BLaER1 (cell line): ENCODE data around the gene TSPYL4.

Source experiments
- H3K27ac ChIP-seq: shearing (Covaris generic); formaldehyde crosslinking; 2 replicates; pipeline ENCODE4 v1.8.1; 2022
- H3K27me3 ChIP-seq: shearing (Covaris generic); formaldehyde crosslinking; 2 replicates; pipeline ENCODE4 v1.8.1; 2022
- H3K36me3 ChIP-seq: shearing (Covaris generic); formaldehyde crosslinking; 2 replicates; pipeline ENCODE4 v1.8.1; 2022
- H3K4me1 ChIP-seq: shearing (Covaris generic); formaldehyde crosslinking; 2 replicates; pipeline ENCODE4 v1.8.1; 2022
- H3K4me2 ChIP-seq: shearing (Covaris generic); formaldehyde crosslinking; 2 replicates; pipeline ENCODE4 v1.8.1; 2022
- H3K4me3 ChIP-seq: shearing (Covaris generic); formaldehyde crosslinking; 2 replicates; pipeline ENCODE4 v1.8.1; 2022
- H3K9ac ChIP-seq: shearing (Covaris generic); formaldehyde crosslinking; 2 replicates; pipeline ENCODE4 v1.8.1; 2022
- H3K9me3 ChIP-seq: shearing (Covaris generic); formaldehyde crosslinking; 2 replicates; pipeline ENCODE4 v1.8.1; 2022
- H4K20me1 ChIP-seq: shearing (Covaris generic); formaldehyde crosslinking; 2 replicates; pipeline ENCODE4 v1.8.1; 2022
- Cebpa-rat ChIP-seq: shearing (Covaris generic); IDR thresholded peaks from 2 replicates; pipeline ENCODE4 v1.8.1; 2022

The TSPYL4 gene

GRCh38 chr6:116278481-116278829, 24.6 kb upstream of the TSPYL4 start:
- no peak for TF ChIP-seq Cebpa-rat
- Histone ChIP-seq H3K4me3 (peak overlapping the region; percentile 93), H3K27me3 (no peaks in the 10 kb centered on the region), H3K4me2 (peak overlapping the region; percentile 95), H3K4me1 (peaks cover 53% of the 10 kb centered on the region), H4K20me1 (peaks cover 57% of the 10 kb centered on the region), H3K36me3 (peaks cover 23% of the 10 kb centered on the region), H3K9ac (peak overlapping the region; percentile 97), H3K9me3 (no peaks in the 10 kb centered on the region), H3K27ac (peak overlapping the region; percentile 97)

DNA sequence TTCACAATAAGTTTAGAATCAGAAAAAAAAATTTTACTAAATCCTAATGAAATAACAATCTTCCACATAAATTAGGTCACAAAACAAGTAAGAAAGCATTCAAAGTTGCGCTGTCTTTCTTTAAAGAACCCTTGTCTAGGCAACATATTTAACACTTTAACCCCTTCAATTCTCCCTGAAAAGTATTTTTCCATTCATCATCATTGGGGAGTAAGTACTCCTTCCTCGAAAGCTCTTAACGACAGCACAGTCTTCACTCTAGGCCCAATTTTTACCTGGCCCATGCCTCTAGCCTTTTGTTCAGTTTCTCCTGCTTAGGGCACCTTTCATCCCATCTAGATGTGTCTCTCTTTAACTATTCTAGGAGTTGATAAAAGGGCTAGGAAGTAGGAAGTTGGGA, 23.2 kb upstream of the TSPYL4 start:
- Histone ChIP-seq H3K9ac (peak overlapping the region; percentile 60), H3K4me2 (peak overlapping the region; percentile 95), H3K9me3 (no peaks in the 10 kb centered on the region), H3K4me1 (peaks cover 53% of the 10 kb centered on the region), H3K27ac (peak overlapping the region; percentile 11; the same call in 1 of the 2 replicates), H3K4me3 (peak overlapping the region; percentile 93), H4K20me1 (peaks cover 69% of the 10 kb centered on the region), H3K27me3 (no peaks in the 10 kb centered on the region), H3K36me3 (peaks cover 26% of the 10 kb centered on the region)
- no peak for TF ChIP-seq Cebpa-rat

DNA sequence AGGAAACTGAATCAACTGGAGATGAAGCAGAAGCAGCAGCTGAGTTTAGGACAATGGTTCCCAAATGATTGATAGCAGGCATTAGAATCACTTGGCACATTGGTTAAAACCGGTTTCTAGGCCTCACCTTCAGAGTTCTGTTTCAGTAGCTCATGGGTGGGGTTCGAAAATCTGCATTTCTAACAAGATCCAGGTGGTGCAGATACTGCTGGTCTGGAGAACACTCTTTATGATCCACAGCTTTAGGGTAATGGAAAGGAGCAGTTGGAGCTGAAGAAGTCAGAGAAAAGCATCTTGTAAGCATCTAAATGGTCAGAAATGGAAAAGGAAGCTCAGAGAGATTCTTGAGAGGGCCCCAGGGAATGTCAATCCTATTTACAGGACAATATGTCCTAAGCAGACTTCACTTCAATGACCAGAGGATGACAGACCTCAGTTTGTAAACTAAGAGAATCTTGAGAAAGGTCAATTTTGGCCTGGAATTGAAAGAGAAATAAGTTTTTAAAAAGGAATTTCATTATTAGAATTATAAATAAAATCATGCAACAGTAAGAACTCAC, 17.4 kb upstream of the TSPYL4 start:
- Histone ChIP-seq H3K27ac (no peak overlapping the region), H4K20me1 (peaks cover 39% of the 10 kb centered on the region), H3K27me3 (no peaks in the 10 kb centered on the region), H3K4me3 (no peak overlapping the region), H3K4me2 (no peak overlapping the region), H3K9ac (no peak overlapping the region), H3K4me1 (peaks cover 23% of the 10 kb centered on the region), H3K36me3 (peaks cover 13% of the 10 kb centered on the region), H3K9me3 (no peaks in the 10 kb centered on the region)
- no peak for TF ChIP-seq Cebpa-rat

DNA sequence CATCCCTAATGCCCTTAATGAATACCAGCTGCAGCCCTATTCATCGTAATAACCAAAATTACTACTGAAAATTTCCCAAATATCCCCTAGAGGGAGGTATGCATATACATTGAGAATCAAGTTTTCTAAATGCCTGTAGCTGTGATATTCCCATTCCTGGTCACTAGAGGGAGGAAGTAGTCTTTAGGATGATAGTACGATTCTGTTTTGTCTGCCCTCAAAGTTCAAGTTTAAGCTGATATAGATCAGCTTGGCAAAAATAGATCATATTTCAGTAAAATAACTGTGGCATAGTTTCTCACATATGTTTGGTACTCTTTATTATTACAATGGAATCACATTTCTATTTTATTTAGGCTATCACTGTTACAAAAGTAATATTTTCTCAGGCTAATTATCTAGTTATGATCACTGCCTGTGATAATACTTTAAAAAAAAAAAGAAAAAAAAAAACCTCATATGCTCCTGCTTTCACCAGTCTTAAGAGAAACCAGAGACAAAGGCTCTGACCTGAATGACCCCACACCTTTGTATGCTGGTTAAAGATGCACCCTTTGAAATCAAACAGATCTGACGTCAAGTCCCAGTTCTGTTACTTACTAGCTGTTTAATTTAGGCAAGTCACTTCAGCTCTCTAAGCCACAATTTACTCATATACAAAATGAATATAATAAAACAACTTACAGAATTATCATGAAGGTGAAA, 14.9 kb upstream of the TSPYL4 start:
- peaks cover 31% of the 10 kb centered on the region for H3K36me3 ChIP-seq
- no peak overlapping the region for H3K9ac ChIP-seq

GRCh38 chr6:116267836-116268588, 14.1 kb upstream of the TSPYL4 start:
- Histone ChIP-seq H3K9ac (no peak overlapping the region), H3K27me3 (no peaks in the 10 kb centered on the region), H3K4me2 (peak overlapping the region; percentile 22; the same call in 1 of the 2 replicates), H3K4me1 (peaks cover 10% of the 10 kb centered on the region), H3K27ac (no peak overlapping the region), H3K9me3 (peaks cover 24% of the 10 kb centered on the region), H3K36me3 (peaks cover 32% of the 10 kb centered on the region), H3K4me3 (no peak overlapping the region), H4K20me1 (peaks cover 8% of the 10 kb centered on the region)
- no peak for TF ChIP-seq Cebpa-rat

More for the DNA sequence above, 14.9 kb upstream of the TSPYL4 start:
- no peak for TF ChIP-seq Cebpa-rat
- H3K4me1 ChIP-seq, result peaks cover 10% of the 10 kb centered on the region
- peaks cover 17% of the 10 kb centered on the region for H3K9me3 ChIP-seq
- H3K4me3 ChIP-seq, result no peak overlapping the region
- no peaks in the 10 kb centered on the region for H3K27me3 ChIP-seq
- peak overlapping the region; percentile 22; the same call in 1 of the 2 replicates for H3K4me2 ChIP-seq
- H4K20me1 ChIP-seq, result peaks cover 14% of the 10 kb centered on the region
- H3K27ac ChIP-seq, result no peak overlapping the region

GRCh38 chr6:116266803-116267202, 12.9 kb upstream of the TSPYL4 start:
- no peak overlapping the region for H3K9ac ChIP-seq
- no peaks in the 10 kb centered on the region; the same call in 1 of the 2 replicates for H4K20me1 ChIP-seq
- no peak for TF ChIP-seq Cebpa-rat
- peaks cover 31% of the 10 kb centered on the region for H3K9me3 ChIP-seq
- no peak overlapping the region for H3K4me2 ChIP-seq
- no peak overlapping the region for H3K4me3 ChIP-seq
- H3K4me1 ChIP-seq, result peaks cover 10% of the 10 kb centered on the region
- H3K27ac ChIP-seq, result no peak overlapping the region
- no peaks in the 10 kb centered on the region for H3K27me3 ChIP-seq
- H3K36me3 ChIP-seq, result peaks cover 34% of the 10 kb centered on the region

DNA sequence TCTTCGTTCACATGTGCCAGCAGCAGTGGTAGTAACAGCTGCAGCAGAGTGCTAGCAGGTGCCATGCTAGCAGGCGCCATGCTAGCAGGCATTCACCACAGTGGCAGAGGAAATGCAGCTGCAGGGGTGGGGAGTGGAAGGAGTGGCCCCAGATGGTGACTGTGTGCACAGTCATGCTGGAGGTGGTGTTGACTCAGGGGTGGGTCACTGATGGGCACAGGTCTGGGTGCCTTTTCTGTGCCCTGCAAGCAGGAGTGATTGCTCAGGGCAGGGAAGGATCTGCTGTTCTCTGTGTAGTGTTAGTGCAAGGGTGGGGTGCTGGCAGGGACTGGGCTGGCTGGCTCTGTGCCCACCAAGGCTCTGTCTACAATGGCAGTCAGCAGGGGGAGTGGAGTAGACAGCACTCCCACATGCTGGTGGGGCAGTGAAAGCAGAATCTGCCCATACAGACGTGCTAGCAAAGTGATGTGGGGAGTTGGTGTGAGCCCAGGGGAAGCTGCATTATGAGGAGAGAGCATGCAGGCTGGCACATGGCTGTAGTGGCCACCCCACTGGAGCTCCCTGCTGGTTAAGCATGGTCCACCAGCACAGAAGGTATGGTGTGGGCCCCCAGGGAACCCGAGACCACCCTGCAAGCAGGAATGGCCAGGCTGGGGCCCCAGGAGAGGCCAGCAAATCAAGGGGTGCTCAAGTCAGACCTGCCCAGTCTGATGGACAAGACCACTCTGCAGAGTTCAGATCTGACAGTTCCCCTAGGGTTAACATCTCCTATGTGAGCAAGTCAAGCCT, 11.4 kb upstream of the TSPYL4 start:
- no peak for TF ChIP-seq Cebpa-rat
- H3K4me1 ChIP-seq, result peaks cover 10% of the 10 kb centered on the region
- H3K27ac ChIP-seq, result no peak overlapping the region
- no peak overlapping the region for H3K4me2 ChIP-seq
- H3K36me3 ChIP-seq, result peaks cover 44% of the 10 kb centered on the region
- H3K9ac ChIP-seq, result no peak overlapping the region
- H3K4me3 ChIP-seq, result no peak overlapping the region
- peaks cover 38% of the 10 kb centered on the region for H3K9me3 ChIP-seq
- H4K20me1 ChIP-seq, result no peaks in the 10 kb centered on the region
- no peaks in the 10 kb centered on the region for H3K27me3 ChIP-seq

- Histone ChIP-seq H3K4me3 (no peak overlapping the region), H3K36me3 (peaks cover 62% of the 10 kb centered on the region), H3K9me3 (peaks cover 38% of the 10 kb centered on the region), H4K20me1 (no peaks in the 10 kb centered on the region), H3K9ac (no peak overlapping the region), H3K27ac (no peak overlapping the region), H3K4me2 (no peak overlapping the region), H3K4me1 (peaks cover 9% of the 10 kb centered on the region), H3K27me3 (no peaks in the 10 kb centered on the region)
- no peak for TF ChIP-seq Cebpa-rat
These were observed 9.5 kb upstream of the TSPYL4 start for GRCh38 chr6:116263353-116263752.

- H3K4me2 ChIP-seq, result no peak overlapping the region
- no peaks in the 10 kb centered on the region for H3K27me3 ChIP-seq
- H3K4me1 ChIP-seq, result peaks cover 17% of the 10 kb centered on the region
- no peak overlapping the region for H3K4me3 ChIP-seq
- no peak overlapping the region for H3K9ac ChIP-seq
- H3K36me3 ChIP-seq, result peaks cover 36% of the 10 kb centered on the region
- no peak overlapping the region for H3K27ac ChIP-seq
- no peaks in the 10 kb centered on the region for H4K20me1 ChIP-seq
- peaks cover 19% of the 10 kb centered on the region for H3K9me3 ChIP-seq
- no peak for TF ChIP-seq Cebpa-rat
These were observed 4.6 kb upstream of the TSPYL4 start for GRCh38 chr6:116258520-116258919.
